Measurements from ENCODE around the gene HOXA2. TPM values are rescaled to one million over a fixed set of nuclear protein-coding genes. Genes with fewer than 3 reads are reported as not detected.

The HOXA2 gene
- total and polyA plus RNA-seq, 2 of the 8 experiments (the other 6 are each of a cell fraction or from before 2014, with no cell fraction given), result not detected

- FAIRE-seq (no peak), DNase-seq (ENCODE audit: low read depth in 1 of 2, low spot score in 2 of 2) (no peak)
- no peak overlapping the region for H3K56ac ChIP-seq (replicated peaks; ENCODE audit: insufficient read length, low read depth, low read length)
- no peak overlapping the region for H3K23ac ChIP-seq (ENCODE audit: insufficient read length)
- peaks cover 0 to 4% of the 10 kb centered on the region in 2 experiments; a peak in 1 of 4 replicates for H3K9me3 ChIP-seq (ENCODE audit: insufficient read depth in 2 of 2, low read depth in 1 of 2, low read length in 1 of 2)
- no peak overlapping the region for H2AK5ac ChIP-seq (ENCODE audit: low read depth, low read length)
- 35% methylated on average over 6 of the region's 6 CpGs; no CpG with 5 or more reads in 1 of the 2 experiments for WGBS, 2 experiments (ENCODE audit: extremely low coverage in 1 of 2, insufficient coverage in 1 of 2, insufficient read length in 1 of 2, insufficient replicate concordance in 2 of 2, low coverage in 1 of 2, low lambda C conversion rate in 2 of 2, missing lambda C conversion rate in 1 of 2)
- no peak overlapping the region for H3K18ac ChIP-seq (ENCODE audit: extremely low read depth, low read length)
- no peak overlapping the region for H2AFZ ChIP-seq (ENCODE audit: low read length)
- POLR2A ChIA-PET (ENCODE audit: partially characterized antibody), result no interaction called here
- H2BK20ac ChIP-seq (ENCODE audit: low read length), result no peak overlapping the region
- H3K79me1 ChIP-seq (ENCODE audit: low read depth, low read length), result no peaks in the 10 kb centered on the region
- H4K20me1 ChIP-seq (replicated peaks in 1 of 2; ENCODE audit: control insufficient read depth in 1 of 2, insufficient read depth in 2 of 2, low read length in 2 of 2), result peaks cover 14 to 28% of the 10 kb centered on the region in 2 experiments
- H3K27ac ChIP-seq (ENCODE audit: low read depth, low read length), result no peak overlapping the region
- H4K5ac ChIP-seq (ENCODE audit: insufficient read length, low read depth, low read length), result no peak overlapping the region
- no peak overlapping the region for H3K4ac ChIP-seq (replicated peaks; ENCODE audit: insufficient read length, low read depth, low read length)
- H3K23me2 ChIP-seq (ENCODE audit: low read depth, low read length), result peaks cover 4% of the 10 kb centered on the region; the same call in 1 of the 2 replicates
- peaks cover 0 to 4% (median 2%) of the 10 kb centered on the region in 4 experiments; a peak in 4 of 7 replicates for H3K4me1 ChIP-seq (replicated peaks in 1 of 4; ENCODE audit: control insufficient read depth in 3 of 4, insufficient read depth in 4 of 4, low read length in 3 of 4)
- H3K36me3 ChIP-seq (ENCODE audit: control insufficient read depth in 2 of 4, insufficient read depth in 4 of 4, low read length in 3 of 4), result peaks cover 0 to 16% (median 0%) of the 10 kb centered on the region in 4 experiments; a peak in 2 of 8 replicates
- CTCF ChIA-PET (ENCODE audit: partially characterized antibody), result interaction anchor here (2.1 to 2.7 kb wide), 2 partner anchors 9 to 11 kb away, joined by 10 read pairs; partner anchors contain the start of gene HOXA5
- no peaks in the 10 kb centered on the region for H3K79me2 ChIP-seq (ENCODE audit: control insufficient read depth in 1 of 2, insufficient read depth in 2 of 2, low read length in 2 of 2)
- no peak overlapping the region for H3K14ac ChIP-seq (ENCODE audit: insufficient read length)
- no peak overlapping the region for H2BK5ac ChIP-seq (ENCODE audit: low read depth, low read length)
- H3K9ac ChIP-seq (replicated peaks in 1 of 4; ENCODE audit: extremely low read depth in 1 of 4, low read depth in 3 of 4, low read length in 3 of 4), result no peak overlapping the region
- H2BK15ac ChIP-seq (ENCODE audit: low read length), result no peak overlapping the region
- no peak overlapping the region for H3K4me2 ChIP-seq (ENCODE audit: insufficient read depth in 1 of 2, low read depth in 2 of 2, low read length in 2 of 2)
- H2BK120ac ChIP-seq (replicated peaks; ENCODE audit: low read depth, low read length), result no peak overlapping the region
- no peak overlapping the region for H4K91ac ChIP-seq (replicated peaks; ENCODE audit: insufficient read length, low read length)
- H4K8ac ChIP-seq (ENCODE audit: extremely low read depth, insufficient read depth, low read length), result no peak overlapping the region
- H2BK12ac ChIP-seq (ENCODE audit: low read depth, low read length), result no peak overlapping the region
- H3K27me3 ChIP-seq (replicated peaks in 1 of 4; ENCODE audit: control insufficient read depth in 3 of 4, extremely low read depth in 1 of 4, insufficient read depth in 3 of 4, low read length in 3 of 4), result peaks cover 96 to 100% (median 100%) of the 10 kb centered on the region in 4 experiments
- no peak overlapping the region for H3K4me3 ChIP-seq (ENCODE audit: extremely low read depth in 1 of 4, insufficient read depth in 2 of 4, low read depth in 3 of 4, low read length in 4 of 4)
- no peak for TF ChIP-seq KDM5A (IDR thresholded peaks at IDR 0.05; ENCODE audit: low read length)
- no peak for TF ChIP-seq EZH2 (IDR thresholded peaks at IDR 0.05; ENCODE audit: low read depth, low read length, severe bottlenecking)
- no peak for TF ChIP-seq POLR2A (IDR thresholded peaks at IDR 0.05; ENCODE audit: control extremely low read depth in 1 of 2, low read depth in 2 of 2, low read length in 2 of 2)
- TF ChIP-seq RXRA (IDR thresholded peaks at IDR 0.05; ENCODE audit: insufficient read depth, low read depth, low read length), result no peak
- TF ChIP-seq CTBP2 (IDR thresholded peaks at IDR 0.05; ENCODE audit: borderline replicate concordance, insufficient read depth, insufficient read length, low read length), result no peak
- TF ChIP-seq KDM1A (IDR thresholded peaks at IDR 0.05; ENCODE audit: borderline replicate concordance, low read length), result no peak
- no peak for TF ChIP-seq TAF7 (optimal IDR thresholded peaks at IDR 0.05; ENCODE audit: borderline replicate concordance, low read depth, low read length)
- no peak for TF ChIP-seq SP2 (IDR thresholded peaks at IDR 0.05; ENCODE audit: low read length)
- TF ChIP-seq RNF2 (IDR thresholded peaks at IDR 0.05; ENCODE audit: borderline replicate concordance, low read depth, low read length, missing control alignments, poor library complexity, severe bottlenecking), result no peak
- TF ChIP-seq ASH2L (IDR thresholded peaks at IDR 0.05; ENCODE audit: low read length), result no peak
- no peak for TF ChIP-seq TBP (IDR thresholded peaks at IDR 0.05; ENCODE audit: low read depth, low read length)
- no peak for TF ChIP-seq GABPA (IDR thresholded peaks at IDR 0.05; ENCODE audit: borderline replicate concordance, insufficient read depth, low read length)
Observed at GRCh38 chr7:27132978-27133377, 30.5 kb upstream of the HOXA2 start.
